Renal pelvis (tissue), 4 donors: Measurements from ENCODE around the gene PTPRN2. TPM values are rescaled to one million over a fixed set of nuclear protein-coding genes. Genes with fewer than 3 reads are reported as not detected.

Experiments
- DNase-seq: peaks from one replicate; pipeline ENCODE4 v3.0.0-alpha.2; 2013
- polyA plus RNA-seq, 3 donors: library from polyadenylated mRNA; unstranded; fragments of 120-200 nt; gene quantifications; one replicate each; pipeline ENCODE4 v1.2.1, GENCODE V29; 2013; ENCODE audit not compliant: insufficient read length in 3 of 3

The PTPRN2 gene
- polyA plus RNA-seq, 3 donors: 6.6 to 7.5 (median 7.4) TPM

DNA sequence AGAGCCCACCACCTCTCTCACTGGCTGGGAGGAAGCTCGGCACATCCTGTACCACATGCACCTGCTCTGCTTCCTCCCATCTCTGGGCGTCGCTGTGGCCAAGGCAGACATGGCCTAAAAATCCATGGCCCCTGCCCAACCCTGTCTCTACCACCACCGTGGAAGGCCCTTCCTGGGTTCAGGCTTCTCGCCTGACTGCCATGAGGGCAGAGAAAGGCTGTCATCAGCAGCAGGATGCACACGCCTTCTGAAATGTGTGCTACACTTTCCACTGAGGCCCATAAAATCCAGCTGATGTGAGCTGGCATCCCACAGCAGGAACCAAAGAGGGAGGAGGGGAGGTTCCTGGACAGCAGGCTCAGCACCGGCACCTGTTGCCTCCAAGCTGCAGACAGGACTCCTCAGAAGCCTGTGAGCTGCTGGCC lies 93.4 kb downstream of the PTPRN2 start:
- no peak for DNase-seq

DNA sequence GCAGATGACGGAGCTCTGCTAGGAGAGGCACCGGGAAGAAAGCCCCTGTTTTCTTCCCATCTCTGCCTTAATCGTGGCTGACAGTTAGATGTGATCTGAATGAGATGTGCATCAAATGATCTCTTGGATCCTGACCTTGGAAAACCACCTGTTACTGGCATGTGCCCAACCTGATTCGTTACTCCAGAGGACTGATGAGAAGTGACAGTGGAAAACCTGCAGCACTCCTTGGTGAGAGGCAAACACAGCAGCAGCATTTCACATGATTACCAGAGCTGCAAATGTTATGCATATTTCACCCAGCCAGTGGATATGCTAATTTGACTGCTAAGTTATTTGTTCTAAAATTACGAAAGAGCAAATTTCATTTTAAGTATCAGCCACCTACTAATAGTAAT lies 95.3 kb downstream of the PTPRN2 start:
- DNase-seq: no peak

DNA sequence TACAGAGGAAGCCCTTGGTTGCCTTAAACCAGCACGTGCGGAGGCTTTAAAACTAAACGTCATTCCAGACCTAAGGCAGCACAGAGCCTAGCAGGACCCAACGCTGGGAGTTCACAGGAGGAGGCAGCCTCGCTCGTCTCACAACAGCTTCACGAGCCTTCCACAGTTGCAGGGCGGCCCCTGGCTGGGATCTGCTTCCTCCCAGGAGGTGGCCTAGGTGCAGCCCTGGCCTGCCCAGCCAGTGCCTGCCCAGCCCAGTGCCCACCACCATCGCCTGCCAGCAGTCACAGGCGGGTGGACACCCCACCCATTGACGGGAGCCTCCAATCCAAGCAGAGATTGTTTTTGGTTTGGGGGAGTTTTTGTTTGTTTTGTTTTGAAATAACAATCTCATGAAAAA lies 96.5 kb downstream of the PTPRN2 start:
- no peak for DNase-seq

DNA sequence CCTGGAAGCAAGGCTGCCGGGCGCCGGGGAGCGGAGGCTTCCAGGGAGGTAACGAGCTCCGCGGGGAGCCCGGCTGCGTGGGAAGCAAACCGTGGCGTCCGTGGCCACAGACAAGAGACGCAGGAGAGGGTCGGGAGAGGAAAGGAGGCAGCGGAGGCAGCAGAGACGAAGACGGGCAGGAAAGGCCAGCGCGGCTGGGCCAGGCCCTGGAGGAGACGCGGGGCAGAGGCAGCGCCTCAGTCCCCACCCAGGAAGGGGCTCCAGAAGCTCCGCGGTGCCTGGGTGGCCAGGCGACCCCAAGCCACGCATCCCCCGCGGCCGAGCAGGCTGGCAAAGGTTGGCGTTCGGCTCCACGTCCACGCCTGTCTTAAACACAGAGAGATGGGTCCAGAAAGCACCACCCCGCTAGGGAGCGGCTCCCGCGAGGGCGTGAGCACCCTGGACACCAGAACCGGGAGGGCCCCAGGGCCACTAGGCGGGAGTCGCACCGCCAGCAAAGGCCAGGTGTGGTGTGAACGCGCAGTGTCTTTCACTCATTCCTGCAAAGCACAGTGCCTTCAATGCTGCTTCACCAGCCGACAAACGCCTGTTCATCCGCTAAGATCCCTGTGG lies 97.3 kb downstream of the PTPRN2 start:
- DNase-seq: no peak

DNA sequence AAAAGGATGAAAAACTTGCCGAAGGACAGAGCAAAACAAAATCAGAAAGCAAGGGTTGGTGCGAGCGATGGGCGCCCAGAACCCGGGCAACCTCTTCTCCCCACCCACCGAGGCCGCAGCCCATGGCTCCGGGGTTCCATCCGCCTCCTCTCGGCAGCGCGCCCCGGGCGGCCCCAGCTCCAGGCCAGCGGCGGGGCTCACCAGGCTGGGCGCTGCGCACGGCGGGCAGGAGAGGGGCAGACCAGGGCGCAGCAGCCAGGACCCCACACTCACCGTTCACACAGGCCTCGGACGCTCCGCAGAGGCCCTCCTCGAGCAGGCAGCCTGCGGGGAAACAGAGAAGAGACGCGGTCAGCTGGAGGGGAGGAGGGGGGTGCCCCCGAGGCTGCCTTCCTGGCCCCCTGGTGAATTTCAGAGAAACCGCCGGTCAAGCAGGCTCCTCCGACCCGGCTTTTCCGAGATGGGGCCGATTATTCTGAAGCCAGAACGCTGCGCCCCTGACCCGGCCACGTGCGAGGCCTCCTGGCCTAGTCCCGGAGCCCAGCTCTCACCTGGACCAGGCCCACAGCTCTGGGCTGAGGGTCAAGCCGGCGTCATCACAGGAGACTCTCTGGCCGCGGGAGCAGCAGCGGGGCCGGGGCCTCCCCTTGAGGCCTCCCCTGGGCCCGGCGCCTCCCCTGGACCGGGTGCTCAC lies 98.0 kb downstream of the PTPRN2 start:
- no peak for DNase-seq

DNA sequence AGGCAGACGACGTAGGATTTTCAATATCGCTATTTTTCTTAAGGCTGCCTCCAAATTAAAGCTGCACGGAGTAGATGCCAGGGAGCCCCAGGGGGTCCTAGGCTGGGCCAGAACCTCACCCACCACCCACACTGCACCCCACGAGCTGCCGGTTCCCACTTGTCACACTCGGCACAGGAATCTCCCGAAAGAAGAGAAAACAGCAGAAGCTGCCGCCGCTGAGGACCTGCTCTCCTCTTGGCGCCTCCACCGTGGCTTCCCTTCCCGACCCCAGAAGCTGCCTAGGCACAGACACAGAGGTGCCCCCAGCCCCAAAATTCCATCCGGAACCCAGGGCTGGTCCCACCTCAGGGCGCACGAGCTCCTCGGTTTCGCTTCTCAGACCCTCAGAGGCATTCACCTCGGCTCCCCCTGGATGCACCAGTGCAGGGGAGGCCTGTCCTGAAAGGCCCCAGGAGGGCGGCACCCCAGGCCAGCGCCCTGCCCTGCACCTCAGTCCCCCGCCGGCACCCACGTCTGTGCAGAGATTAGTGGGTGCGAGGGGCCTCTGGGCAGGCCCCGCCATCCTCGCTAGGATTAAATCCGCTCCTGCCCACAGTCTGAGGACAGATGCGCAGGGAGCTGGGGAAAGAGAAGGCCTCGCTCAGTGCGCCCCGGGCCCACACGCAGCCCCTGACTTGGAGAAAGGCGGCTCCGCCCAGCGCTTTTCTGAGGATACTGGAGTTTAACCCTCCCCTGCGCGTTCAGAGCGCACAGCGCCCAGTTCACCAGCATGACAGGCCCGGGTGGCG lies 99.2 kb downstream of the PTPRN2 start:
- no peak for DNase-seq

DNA sequence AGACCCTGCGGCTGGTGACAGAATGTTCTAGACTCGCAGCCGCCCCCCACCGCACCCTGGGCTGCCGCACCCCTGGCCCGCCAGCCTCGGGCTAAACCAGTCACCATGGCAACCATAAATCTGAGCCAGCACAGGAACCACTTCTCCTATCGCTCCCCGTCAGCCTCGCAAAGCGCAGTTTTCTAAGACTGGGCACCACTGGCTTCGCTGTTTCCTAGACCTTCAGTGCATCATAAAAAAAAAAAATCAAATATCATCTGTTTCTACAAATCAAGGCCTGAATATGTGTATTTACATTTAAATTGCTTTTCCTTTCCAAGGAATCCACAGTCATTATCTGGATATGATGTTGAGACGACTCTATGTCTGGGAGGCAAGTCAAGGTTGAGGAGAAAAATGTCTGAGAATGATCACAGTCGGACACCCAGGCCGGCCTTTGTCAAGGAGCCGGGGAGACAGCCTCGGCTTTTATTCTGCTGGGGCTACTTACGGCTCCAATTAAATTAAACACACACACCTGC lies 99.9 kb downstream of the PTPRN2 start:
- DNase-seq: no peak

DNA sequence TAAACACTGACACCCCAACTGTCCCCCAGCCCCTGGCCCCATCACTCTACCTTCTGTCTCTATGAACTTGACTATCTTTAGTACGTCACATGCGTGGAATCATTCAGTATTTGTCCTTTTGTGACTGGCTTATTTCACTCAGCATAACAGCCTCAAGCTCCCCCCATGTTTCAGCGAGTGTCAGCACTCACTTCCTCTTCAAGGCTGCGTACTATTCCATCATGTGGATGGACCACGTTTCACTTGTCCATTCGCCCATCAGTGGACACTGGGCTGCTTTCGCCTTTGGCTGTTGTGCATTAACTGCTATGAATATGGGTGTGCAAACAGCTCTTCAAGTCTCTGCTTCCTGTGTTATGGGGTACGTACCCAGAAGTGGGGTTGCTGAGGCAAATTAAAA lies 100.7 kb downstream of the PTPRN2 start:
- no peak for DNase-seq

DNA sequence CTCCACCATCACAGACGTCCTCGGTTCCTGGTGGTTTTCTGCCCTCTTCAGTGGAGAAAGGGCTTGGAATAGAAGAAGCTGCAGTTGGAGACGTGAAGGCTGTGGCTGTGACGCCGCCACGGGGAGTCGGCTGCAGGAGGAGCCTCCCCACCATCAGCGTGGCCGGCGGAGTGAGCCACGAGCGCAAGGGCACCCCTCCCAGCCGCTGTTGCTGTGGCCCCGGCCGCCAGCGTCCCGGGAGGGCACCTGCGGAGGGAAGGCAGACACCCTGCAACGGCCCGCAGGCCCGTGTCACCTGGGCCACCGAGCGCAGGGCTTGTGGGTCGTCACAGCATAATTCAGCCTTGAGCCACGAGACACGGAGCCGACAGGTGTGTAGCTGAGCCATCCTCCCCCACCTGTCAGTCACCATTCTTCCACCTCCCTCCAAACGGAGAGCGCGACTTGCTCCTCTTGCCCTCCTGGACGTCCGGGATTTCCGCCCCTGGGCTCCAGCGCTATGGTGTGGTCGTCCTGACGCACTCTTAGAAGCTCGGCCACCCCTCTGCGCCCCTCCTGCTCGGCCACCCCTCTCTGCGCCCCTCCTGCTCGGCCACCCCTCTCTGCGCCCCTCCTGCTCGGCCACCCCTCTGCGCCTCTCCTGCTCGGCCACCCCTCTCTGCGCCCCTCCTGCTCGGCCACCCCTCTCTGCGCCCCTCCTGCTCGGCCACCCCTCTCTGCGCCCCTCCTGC lies 102.7 kb downstream of the PTPRN2 start:
- no peak for DNase-seq

DNA sequence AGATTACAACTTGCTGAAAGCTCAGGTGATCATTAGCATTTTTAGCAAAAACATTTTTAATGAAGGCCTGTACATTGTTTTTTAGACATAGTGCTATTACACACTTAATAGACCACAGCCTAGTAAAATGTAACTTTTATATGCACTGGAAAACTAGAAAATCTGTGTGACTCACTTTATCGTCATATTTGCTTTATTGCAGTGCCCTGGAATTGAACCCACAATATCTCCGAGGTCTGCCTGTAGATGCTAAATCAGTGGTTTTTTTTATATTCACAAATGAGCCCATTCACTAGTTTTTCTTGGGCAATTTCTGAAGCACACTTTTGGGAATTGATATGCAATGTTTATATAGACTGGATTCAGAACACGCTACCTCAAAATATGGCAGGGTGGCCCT lies 105.1 kb downstream of the PTPRN2 start:
- no peak for DNase-seq

DNA sequence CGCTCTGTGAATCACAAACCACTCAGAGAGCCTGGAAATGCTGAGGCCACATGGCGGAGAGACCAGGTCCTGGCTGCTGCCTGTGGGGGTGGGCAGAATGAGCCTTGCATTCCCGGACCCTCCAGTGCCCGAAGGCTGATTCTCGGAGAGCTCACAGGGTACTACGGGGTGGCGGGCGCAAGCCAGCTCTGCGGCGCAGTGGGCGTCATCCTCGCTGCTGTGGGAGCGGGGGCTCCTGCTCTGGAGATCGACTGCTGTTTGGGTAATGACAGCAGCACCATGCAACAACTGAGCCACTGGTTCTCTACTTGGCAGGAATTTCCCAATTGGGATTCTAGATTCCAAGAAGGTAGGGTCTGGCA lies 108.0 kb downstream of the PTPRN2 start:
- no peak for DNase-seq

DNA sequence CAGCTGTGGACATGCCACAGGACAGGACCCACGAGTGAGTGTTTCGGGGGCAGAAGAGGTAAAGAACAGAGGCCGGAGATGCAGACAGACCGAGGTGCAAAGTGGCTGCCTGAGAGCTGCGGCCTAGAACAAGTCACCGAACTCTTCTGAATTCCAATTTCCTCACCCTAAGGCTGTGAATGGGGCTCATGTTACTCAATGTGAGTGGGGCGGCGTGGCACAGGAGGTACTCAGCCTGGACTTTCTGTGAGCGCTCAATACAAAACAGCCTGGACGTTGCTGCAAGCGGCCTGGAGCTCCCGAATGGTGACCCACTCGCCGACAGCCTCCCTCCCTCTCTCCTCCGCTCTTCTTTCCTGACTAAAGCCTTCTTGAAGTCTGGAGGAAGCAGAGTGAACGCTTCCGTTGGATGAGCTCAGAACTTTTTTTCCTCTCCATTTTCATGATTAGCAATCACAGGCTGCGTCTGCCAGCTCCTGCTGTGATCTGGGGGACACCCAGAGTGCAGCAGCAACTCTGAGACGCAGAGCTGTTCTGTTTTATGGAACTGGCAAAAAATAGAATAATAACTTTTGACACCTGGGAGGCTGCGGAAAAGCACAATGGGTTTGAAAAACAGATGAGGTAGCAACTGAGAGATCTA lies 108.5 kb downstream of the PTPRN2 start:
- DNase-seq: no peak

DNA sequence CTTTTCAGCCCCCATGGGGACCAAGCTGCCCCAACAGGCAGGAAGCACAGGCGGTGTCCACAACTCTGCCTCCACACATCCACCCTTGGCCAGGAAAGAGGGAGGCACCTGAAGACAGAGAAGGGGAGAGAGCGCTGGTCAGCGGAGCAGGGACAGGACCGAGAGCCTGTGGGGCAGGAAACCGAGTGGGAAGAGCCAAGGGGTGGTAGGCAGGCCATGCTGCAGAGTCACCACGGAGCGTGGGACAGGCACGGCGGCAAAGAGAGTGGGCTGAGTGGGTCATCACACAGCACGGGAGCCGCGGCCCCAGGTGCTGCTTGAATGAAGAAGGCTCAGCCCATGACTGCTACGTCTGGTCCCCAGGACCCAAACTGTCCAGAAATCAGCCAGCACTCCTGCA lies 109.8 kb downstream of the PTPRN2 start:
- DNase-seq: no peak

DNA sequence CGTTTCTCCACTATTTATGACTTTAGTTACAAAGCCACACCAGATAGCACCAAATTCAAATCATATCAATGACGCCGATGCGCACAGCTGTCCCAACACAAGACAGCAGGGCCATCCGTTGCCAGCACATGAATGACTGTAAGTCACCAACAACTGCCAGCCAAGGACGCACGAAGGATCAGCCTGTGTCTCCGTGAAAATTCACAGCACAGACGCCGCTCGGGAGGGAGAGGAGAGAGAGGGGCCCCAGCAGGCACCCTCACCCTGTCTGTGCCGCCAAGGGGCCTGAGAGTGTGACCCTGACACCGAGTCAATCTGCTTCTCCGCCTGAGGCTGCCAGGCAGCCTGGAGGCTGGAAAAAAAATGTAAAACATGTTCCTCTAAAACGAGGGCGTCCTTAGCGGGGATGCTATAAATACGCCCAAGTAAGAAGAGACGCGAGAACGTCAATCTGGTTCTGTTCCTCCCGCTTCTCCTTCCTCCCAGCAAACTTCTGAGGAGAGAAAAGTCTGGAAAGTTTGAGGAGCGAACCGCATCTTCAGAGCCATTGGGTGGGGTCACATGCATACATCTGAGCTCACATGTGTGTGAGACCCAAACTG lies 111.2 kb downstream of the PTPRN2 start:
- DNase-seq: no peak

DNA sequence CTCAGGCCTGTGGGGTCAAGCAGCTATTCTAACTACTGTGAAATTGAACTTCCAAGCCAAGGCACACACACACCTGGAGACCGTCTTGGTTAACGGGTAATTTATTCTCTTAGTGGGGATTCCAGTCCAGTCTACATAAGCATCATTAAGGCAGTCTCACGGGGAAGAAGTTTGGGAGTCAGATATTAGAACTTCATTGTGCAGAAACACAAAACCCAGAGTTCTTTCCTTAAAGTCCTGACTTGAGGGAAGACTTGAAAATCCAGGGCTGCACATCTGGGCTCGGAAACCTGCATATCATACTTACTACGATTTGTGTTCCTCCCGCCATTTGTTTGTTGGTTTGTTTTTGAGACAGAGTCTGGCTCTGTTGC lies 112.0 kb downstream of the PTPRN2 start:
- DNase-seq: no peak

DNA sequence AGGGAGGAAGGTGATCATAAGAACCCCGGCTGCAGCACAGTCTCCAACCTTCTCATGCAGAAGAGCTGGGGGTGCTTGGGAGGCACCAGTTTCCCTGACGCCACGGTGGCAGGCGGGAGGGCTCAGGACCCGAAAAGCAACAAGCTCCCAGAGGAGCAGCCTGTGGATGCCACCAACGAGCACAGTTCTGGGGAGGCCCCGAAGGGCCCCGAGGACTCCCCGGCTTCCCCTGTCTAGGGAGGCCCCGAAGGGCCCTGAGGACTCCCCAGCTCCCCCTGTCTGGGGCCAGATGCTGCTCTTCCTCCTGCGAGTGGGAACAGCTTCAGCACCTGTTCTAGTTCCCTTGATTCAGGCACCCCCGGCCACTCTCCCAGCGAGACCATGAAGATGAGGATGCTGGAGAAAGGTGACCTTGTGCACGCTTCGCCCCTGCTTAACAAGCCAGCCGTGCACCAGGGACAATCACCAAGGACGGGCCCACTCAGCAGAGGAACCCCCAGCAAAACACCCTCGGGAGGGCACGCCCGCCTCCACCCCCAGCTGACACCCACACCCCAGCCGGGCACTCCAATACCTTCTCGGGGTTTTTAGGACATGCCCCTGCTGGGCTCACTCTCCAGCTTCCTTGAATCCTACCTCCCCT lies 112.5 kb downstream of the PTPRN2 start:
- no peak for DNase-seq

DNA sequence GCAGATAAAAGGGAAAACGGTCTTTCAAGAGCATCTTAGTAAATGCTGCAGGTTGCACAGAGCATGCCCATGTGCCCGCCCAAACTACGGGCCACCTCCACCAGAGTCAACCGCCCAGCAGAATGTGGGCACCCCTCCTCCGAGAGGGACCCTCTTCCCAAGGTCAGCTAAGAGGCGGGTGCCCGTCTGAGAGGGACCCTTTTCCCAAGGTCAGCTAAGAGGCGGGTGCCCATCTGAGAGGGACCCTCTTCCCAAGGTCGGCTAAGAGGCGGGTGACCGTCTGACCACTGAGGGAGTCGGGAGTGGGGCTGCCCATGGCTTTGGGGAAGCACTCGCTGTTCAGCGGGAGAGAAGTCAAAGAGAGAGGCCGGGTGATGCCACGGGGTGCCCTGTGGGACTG lies 113.1 kb downstream of the PTPRN2 start:
- no peak for DNase-seq

DNA sequence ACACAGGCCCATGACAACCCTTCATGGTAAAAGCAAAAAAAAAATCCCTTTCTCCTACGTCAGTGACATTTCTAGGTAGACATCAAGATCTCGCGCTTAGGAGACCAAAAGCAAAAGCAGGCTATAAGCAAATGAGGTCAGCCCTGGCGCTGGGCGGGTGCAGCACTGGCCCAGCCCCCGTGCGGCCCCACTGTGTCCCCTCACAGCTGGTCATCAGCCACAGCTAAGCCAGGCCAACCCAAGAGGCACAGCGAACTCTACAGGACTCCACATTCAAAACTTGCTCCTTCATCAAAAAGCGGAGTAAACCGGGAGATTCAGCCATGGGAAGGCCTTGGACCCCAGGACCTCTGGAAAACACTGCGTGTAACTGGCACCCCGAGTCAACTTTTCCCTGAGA lies 113.7 kb downstream of the PTPRN2 start:
- no peak for DNase-seq

DNA sequence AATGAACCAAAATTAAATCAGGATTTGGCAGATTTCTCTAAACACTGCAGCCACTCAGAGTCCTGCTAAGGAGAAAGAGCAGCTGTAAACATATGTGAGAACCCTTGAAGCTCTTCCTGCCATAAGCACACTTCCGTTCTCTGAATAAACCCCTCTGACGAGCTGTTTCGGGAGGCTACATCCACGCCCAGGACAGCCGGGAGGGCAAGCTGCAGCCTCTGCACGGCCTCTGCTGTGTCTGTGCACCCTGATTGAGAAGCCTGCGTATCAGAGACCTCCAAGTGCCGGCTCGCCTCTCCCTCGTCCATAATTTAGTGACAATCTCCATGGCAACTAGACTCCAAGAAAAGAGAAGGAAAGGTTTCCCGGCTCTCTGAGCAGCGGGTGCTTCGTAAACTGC lies 114.4 kb downstream of the PTPRN2 start:
- DNase-seq: peak; percentile 72

DNA sequence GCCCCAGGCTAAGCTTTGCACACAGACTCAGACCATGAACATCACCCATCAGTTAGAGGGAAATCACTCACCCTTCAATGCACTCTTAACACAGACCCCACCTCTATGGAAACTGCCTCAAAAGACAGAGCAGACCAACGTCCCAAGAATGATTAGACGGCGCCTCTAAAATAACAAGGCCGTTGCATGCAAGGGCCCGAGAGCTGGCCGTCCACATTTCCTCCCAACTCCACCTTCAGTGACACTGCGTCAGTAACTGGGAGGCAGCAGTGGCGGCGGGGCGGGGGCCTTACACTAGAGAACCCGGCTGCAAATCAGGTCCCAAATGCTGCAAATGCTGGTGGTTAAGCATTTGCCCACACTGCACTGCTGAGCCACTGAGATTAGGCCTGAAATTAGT lies 115.0 kb downstream of the PTPRN2 start:
- DNase-seq: no peak

DNA sequence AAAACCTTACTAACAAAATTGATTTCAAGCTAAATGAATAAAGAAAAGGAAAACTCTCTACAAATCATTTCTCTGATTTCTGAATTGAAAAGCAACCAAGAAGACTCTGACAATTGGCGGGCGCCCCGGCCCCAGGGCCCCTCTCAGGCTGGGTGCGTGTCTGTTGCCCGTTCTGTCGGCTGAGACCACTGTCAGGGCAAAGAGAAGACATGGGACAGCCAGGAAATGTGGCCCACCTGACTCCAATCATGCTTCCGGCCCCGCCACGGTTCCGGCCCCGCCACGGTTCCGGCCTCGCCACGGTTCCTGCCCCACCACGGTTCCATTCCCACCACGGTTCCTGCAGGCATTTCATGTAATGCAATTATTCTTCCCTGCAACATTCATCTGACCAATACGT lies 115.9 kb downstream of the PTPRN2 start:
- DNase-seq: no peak
